K562 (cell line): ENCODE measurements around the gene LIMS1. TPM values are rescaled to one million over a fixed set of nuclear protein-coding genes. Genes with fewer than 3 reads are reported as not detected.
A peak's percentile ranks its signal among the peaks of the same experiment; 100 is the strongest.

Experiments used
- BCOR ChIP-seq: fragments of 450-650 bp; IDR thresholded peaks from 2 replicates; pipeline ENCODE4 v1.6.1; 2016
- CHD7 ChIP-seq: fragments of 200-600 bp; sonication (generic); IDR thresholded peaks from one replicate; pipeline ENCODE4 v1.6.1; 2012; ENCODE audit warnings: mild to moderate bottlenecking, low read depth, low read length, inconsistent platforms
- ESRRB ChIP-seq: fragments of 250-450 bp; sonication (Bioruptor Pico); IDR thresholded peaks from 2 replicates; pipeline ENCODE4 v1.5.0; 2020; ENCODE audit warnings: mild to moderate bottlenecking, moderate library complexity, borderline replicate concordance
- ILF3 ChIP-seq: fragments of 450-650 bp; IDR thresholded peaks from 2 replicates; pipeline ENCODE4 v1.6.1; 2018; ENCODE audit warnings: antibody characterized with exemption, mild to moderate bottlenecking, moderate library complexity, borderline replicate concordance
- MAX ChIP-seq: sonication (generic); formaldehyde crosslinking; IDR thresholded peaks from 2 replicates; pipeline ENCODE4 v1.9.0; 2022; ENCODE audit warnings: mild to moderate bottlenecking, missing genetic modification reagents
- NFYB ChIP-seq: IDR thresholded peaks from 2 replicates; pipeline ENCODE4 v1.6.1; 2011; ENCODE audit warnings: mild to moderate bottlenecking, moderate library complexity; ENCODE audit not compliant: insufficient read length; ENCODE audit errors: extremely low read depth
- ZBTB17 ChIP-seq: fragments of 450-650 bp; formaldehyde crosslinking; IDR thresholded peaks from 2 replicates; pipeline ENCODE4 v1.4.0; 2020; ENCODE audit warnings: mild to moderate bottlenecking
- ZBTB33 ChIP-seq: sonication (generic); formaldehyde crosslinking; IDR thresholded peaks from 2 replicates; pipeline ENCODE4 v1.8.1; 2023; ENCODE audit warnings: mild to moderate bottlenecking, missing genetic modification reagents
- ZBTB8A ChIP-seq: fragments of 450-650 bp; IDR thresholded peaks from 2 replicates; pipeline ENCODE4 v1.6.1; 2018; ENCODE audit warnings: mild to moderate bottlenecking, moderate library complexity; ENCODE audit not compliant: partially characterized antibody
- ZBTB9 ChIP-seq: fragments of 450-650 bp; formaldehyde crosslinking; IDR thresholded peaks from 2 replicates; pipeline ENCODE4 v1.4.0; 2020; ENCODE audit warnings: mild to moderate bottlenecking, moderate library complexity
- ZNF644 ChIP-seq: fragments of 200-800 bp; sonication (Bioruptor generic); IDR thresholded peaks from 2 replicates; pipeline ENCODE4 v1.6.1; 2016; ENCODE audit warnings: low read depth, missing genetic modification characterization, missing compliant biosample characterization
- polyA plus RNA-seq, 8 experiments: library from polyadenylated mRNA; depleted of rRNA in 4 of 8; stranded (reverse) in 5 of 8; unstranded in 3 of 8; fragments of >200 nt; fragmentation: Nextera tagmentation in 2 of 8; fragmentation: Illumina TruSeq in 1 of 8; extraction: Ambion mirVana in 2 of 8; extraction: Trizol in 1 of 8; gene quantifications; 2 replicates each; pipeline versions ENCODE4 v1.2.1 to v1.2.3, GENCODE V29; 2011 to 2014; ENCODE audit warnings: inconsistent platforms in 1 of 8, missing spikeins in 1 of 8
- total RNA-seq, 7 experiments: library from RNA; depleted of rRNA in 6 of 7; stranded (reverse); fragments of >200 nt in 6 of 7; fragmentation: Illumina TruSeq in 2 of 7; extraction: Trizol in 2 of 7; gene quantifications; 2 replicates each; pipeline versions ENCODE4 v1.2.1 to v1.2.3, GENCODE V29; 2011 to 2021; ENCODE audit warnings: low replicate concordance in 1 of 7

Gene LIMS1
- total and polyA plus RNA-seq, 9 of the 15 experiments (the other 6 are each of a cell fraction or from before 2014, with no cell fraction given), result 52.8 to 134 (median 81.0) TPM

GRCh38 chr2:108719149-108720044 lies 185.1 kb downstream of the LIMS1 start, which contains the start of gene RANBP2 (continued):
- TF ChIP-seq ESRRB (CRISPR knock-in tag) (no peak), ZBTB33 (peak; percentile 89), ILF3 (no peak; the same call in 1 of the 2 replicates), CHD7 (no peak), ZBTB9 (CRISPR knock-in tag) (peak; percentile 66), NFYB (no peak), ZBTB8A (no peak), ZNF644 (tag) (no peak), MAX (CRISPR knock-in tag) (peak; percentile 100), ZBTB17 (CRISPR knock-in tag) (peak; percentile 80), BCOR (peak; percentile 11; the same call in 1 of the 2 replicates)
